DMS 273 (cell line): ENCODE data around the gene SMARCC1.
A peak's percentile ranks its signal among the peaks of the same experiment; 100 is the strongest.
"Not testable (repeated sequence)": the region's sequence is repeated elsewhere in the genome, so short reads cannot be mapped to it uniquely, and the experiment has no call there.

ENCODE experiments used
- DNase-seq: peaks from one replicate; lab custom pipeline; 2025; ENCODE audit not compliant: unreplicated experiment; lab: John Stamatoyannopoulos, UW

The SMARCC1 gene

GRCh38 chr3:47781685-47782445, at the start of gene SMARCC1:
Gene SMARCC1 (minus strand): TSS chr3:47781893. CDS start chr3:47781797, 96 bp downstream.
- DNase-seq, result peak; percentile 98

DNA sequence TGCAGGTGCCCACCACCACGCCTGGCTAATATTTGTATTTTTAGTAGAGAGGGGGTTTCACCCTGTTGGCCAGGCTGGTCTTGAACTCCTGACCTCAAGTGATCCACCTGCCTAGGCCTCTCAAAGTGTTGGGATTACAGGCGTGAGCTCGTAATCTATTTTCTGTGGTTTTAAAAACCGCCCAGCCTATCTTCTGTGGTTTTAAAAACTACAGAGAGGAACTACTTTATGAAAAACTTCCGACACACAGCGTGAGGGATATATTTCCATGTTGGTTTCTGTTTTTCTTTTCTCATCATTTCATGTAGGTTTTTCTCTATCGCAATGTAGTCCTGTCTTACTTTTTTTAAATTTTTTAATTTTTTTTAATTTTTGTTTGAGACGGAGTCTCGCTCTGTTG, 47.8 kb upstream of the SMARCC1 start:
- not testable (repeated sequence) for DNase-seq

DNA sequence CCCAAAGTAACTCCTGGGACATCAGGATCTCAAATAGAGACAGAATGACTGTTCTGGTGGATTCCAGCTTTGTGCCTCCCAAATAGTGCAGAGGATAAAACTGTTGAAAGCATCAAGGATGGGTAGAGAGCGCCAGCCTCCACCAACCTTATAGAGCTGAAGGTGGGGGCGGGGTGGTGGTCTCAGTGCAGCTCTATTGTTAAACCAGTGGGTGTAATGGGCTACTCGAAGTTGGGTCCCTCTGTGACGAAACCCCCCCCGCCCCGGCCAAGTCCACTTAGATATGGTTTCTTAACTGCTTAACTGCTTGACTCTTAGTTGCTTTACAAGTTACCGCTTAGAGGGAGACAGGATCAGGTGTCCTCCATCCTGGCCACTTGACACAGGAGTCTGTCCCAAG, 43.9 kb upstream of the SMARCC1 start:
- peak; percentile 27 for DNase-seq

- peak; percentile 91 for DNase-seq
These were observed 43.1 kb upstream of the SMARCC1 start for GRCh38 chr3:47824541-47825473.

GRCh38 chr3:47817609-47818008, 35.9 kb upstream of the SMARCC1 start:
- no peak for DNase-seq

- DNase-seq, result no peak
These were observed 32.0 kb upstream of the SMARCC1 start for GRCh38 chr3:47813551-47814177.

- DNase-seq, result no peak
These were observed 22.9 kb upstream of the SMARCC1 start for GRCh38 chr3:47804577-47804976.

DNA sequence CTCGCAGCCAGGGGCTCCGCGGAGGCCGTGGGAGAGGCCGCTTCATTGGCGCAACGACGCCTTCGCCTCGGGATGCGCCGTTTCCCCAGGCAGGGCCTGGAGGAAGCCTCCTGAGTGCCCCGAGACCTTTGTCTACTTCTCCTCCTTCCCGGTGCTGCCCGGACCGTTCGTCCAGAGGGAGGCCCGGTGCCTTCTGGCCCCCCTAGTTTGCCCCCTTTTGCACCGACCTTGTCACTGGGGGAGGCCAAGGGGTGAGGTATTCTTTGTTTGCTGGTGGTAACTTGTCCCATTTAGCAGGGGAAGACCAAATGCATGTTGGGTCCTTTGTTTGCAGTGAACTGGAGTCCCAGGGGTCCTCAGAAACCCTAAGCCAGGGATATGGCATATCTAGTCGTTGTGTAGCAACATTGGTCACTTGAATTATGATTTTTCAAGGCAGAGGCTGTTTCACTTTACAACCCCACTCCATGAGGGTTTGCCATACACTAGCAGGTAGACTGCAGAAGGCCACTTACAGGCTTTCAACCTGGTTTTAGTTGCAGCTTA, 21.9 kb upstream of the SMARCC1 start:
- no peak for DNase-seq

GRCh38 chr3:47802734-47803479, 21.2 kb upstream of the SMARCC1 start, which contains the start of gene DHX30:
Gene DHX30 (plus strand): TSS chr3:47803138. CDS start chr3:47810684, 7,546 bp downstream.
- DNase-seq, result peak; percentile 86

DNA sequence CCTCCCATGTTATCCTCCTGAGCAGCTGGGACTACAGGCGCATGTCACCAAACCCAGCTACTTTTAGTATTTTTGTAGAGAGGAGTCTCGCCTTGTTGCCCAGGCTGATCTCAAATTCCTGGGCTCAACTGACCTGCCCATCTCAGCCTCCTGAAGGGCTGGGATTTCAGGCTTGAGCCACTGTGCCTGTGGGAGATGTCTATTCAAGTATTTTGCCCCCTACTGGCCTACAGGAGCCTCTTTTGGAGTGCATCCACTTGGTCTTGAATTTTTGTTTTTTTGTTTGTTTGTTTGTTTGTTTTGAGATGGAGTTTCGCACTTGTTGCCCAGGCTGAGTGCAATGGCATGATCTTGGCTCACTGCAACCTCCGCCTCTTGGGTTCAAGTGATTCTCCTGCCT, 18.0 kb upstream of the SMARCC1 start:
- peak; percentile 18 for DNase-seq

- no peak for DNase-seq
These were observed 12.9 kb upstream of the SMARCC1 start for GRCh38 chr3:47794544-47794943.

GRCh38 chr3:47792699-47793098, 11.0 kb upstream of the SMARCC1 start:
- no peak for DNase-seq

DNA sequence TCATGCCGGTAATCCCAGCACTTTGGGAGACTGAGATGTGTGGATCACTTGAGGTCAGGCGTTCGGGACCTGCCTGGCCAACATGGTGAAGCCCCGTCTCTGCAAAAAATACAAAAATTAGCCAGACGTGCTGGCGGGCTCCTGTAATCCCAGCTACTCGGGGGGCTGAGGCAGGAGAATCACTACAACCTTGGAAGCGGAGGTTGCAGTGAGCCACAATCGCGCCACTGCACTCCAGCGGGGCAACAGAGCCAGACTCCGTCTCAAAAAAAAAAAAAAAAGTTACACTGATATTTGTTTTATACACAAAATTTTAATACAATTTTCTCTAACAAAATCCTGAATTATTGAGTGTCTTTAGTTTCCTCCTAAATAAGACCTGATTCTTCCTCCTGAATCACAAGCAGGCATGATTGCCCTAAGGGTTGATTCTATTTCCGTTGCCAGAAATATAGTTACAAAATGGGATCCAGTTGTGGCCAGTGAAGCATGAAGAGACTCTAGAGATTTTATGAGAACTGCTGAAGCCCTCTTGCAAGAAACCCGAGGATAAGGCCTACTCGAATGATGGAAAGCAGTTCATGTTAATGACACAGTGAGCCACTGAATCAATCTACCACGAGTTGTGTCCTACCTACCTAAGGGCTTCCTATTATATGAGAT, 9.6 kb upstream of the SMARCC1 start:
- DNase-seq, result no peak

GRCh38 chr3:47783673-47784072, 2.0 kb upstream of the SMARCC1 start:
- no peak for DNase-seq

DNA sequence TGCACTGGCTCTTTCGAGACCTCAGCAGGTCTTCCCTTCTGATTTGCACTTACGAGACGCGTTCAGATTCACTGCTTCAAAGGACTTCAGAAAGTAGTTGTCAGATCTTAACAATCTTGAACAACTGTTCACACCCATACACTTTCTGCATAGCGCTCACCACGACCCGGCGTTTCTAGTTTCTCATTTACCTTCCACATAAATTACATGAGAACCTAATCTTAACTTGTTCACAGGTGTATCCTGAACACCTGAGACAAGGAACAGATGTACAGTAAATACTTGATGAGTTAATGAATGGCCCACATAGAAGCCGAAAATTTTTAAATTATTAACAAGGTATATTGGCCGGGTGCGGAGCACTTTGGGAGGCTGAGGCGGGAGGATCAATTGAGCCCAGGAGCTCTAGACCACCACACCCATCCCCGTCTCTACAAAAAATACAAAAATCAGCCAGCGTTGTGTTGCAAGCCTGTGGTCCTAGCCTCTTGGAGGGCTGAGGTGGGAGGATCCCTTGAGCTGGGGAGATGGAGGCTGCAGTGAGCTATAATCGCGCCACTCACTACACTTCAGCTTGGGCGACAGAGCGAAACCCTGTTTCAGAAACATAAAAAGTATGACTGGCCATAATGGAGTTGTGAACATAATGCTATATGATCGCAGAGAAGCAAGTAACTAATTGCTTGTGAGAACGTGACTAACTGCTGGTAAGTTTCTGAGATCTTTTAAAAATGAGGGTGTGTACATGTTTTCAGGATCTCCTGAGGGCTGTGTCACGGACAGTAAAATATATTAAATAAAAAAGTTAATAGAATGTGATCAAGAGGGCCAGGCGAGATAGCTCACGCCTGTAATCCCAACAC, 984 bp upstream of the SMARCC1 start:
- DNase-seq, result no peak

DNA sequence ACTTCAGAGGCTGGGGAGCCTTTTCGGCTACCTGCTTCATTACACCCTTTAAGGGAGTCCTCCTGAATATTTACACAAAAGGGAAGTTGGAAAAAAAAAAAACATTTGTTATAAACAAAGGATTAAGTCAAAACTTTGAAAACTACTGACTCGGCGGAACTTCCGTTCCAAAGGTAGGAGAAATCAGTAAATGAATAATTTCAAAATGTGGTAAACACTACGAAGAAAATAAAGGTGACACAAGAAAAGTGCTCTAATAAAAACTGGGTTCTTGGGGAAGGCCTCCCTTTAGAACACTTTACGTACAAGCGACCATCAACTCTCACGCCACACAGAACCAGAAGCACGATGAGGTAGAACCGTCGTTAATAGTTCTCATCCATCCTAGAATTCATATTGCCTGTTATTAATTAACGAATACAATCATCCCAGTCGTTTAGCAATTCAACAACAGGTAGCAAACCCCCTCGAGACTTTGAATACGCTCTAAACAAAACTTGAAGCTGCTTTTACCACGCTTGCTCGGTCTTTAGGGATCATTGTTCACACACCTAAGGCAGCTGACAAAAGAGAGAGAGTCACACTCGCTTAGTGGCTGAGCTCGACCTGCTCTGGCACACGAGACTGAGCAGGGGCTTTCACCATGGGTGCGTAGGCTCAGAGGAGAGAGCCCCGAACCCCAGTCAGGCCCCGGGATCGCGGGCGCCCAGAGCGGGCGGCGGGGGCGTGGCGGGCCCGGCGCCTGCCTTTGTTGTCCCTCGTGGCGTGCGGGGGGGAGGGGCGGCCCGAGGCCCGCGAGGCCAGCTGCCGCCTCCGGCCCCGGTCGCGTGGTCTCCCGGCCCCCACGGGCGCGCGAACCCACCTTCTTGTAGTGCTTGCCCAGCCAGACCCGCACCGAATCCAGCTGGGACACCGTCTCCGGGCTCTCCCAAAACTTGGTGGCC, 680 bp downstream of the SMARCC1 start:
- peak; percentile 71 for DNase-seq

DNA sequence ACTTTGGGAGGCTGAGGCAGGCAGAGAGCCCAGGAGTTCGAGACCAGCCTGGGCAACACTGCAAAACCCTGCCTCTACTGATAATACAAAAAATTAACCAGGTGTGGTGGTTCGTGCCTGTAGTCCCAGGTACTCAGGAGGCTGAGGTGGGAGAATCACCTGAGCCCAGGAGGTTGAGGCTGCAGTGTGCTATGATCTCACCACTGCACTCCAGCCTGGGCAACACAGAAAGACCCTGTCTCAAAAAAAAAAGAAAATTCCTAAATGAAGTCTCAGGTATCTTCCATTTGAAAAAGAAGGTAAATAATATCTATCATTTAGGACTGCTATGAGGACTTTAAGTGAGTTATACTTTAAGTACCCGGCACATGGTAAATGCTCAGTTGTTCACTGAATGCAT, 2.9 kb downstream of the SMARCC1 start:
- DNase-seq, result no peak

DNA sequence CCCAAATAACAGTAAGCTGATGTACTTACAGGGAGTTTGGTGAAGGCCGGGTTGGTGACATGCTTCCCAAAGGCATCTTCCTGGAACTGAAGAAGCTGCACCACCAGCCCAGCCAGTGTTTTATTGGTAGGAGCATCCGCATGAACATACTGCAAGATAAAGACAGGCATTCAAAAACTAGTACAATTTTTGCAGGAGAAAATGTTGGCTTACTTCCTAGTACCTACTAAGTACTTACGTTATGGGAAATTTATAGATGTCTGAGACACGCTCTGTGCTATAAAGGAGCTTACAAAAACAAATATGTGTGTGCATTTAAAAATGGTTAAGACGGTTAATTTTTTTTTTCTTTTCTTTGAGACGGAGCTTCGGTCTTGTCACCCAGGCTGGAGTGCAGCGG, 8.9 kb downstream of the SMARCC1 start:
- DNase-seq, result no peak
